K562 (cell line): Measurements from ENCODE around the gene LRRC1. TPM values are rescaled to one million over a fixed set of nuclear protein-coding genes. Genes with fewer than 3 reads are reported as not detected.

ENCODE experiments used
- ATAC-seq: fragments of 200-7000 bp; cut with Tn5 transposase; 3 replicates; pipeline ENCODE4 v1.9.1; 2020; ENCODE audit warnings: moderate library complexity
- BruUV-seq: library from RNA; stranded (reverse); fragments of 400-500 nt; replicated peaks from 2 replicates; lab custom pipeline; 2021; lab: Mats Ljungman, UMichigan
- CTCF ChIA-PET: fragments of 300-600 bp; formaldehyde crosslinking; extraction: SDS; loops from one replicate; lab custom pipeline; 2021; ENCODE audit warnings: low intra/inter-chr PET ratio; lab: Yijun Ruan, JAX
- POLR2A ChIA-PET: fragments of 300-600, 350-650 bp; sonication (Branson Sonifier 250); formaldehyde crosslinking; extraction: SDS; loops from one replicate; lab custom pipeline; 2021; ENCODE audit warnings: antibody characterized with exemption, inconsistent platforms; lab: Yijun Ruan, JAX
- DNase-seq, 4 experiments: peaks; one replicate each; pipeline versions ENCODE4 v3.0.0 to v3.0.0-alpha.2; 2011 to 2018; ENCODE audit warnings: low spot score in 3 of 4, mixed read lengths in 3 of 4; ENCODE audit errors: extremely low read depth in 1 of 4
- FAIRE-seq: peaks from 2 replicates; lab custom pipeline; 2011; peaks lifted over from hg19 to GRCh38; lab: Jason Lieb, UNC
- H2AFZ ChIP-seq: 2 replicates; pipeline ENCODE4 v1.6.0; 2011; ENCODE audit warnings: low read depth, low read length, control low read depth, inconsistent platforms
- H3K27ac ChIP-seq: fragments of 200-600 bp; 3 replicates; pipeline ENCODE4 v1.8.0; 2011; ENCODE audit warnings: low read depth, mild to moderate bottlenecking, control low read depth, inconsistent platforms, low read length, moderate library complexity, mixed read lengths; ENCODE audit errors: extremely low read depth
- H3K27me3 ChIP-seq, 2 experiments: fragments of 300-600 bp in 1 of 2; 2 replicates in 1 of 2; 3 replicates in 1 of 2; pipeline versions ENCODE4 v1.6.0 to v1.8.0; 2011; ENCODE audit warnings: inconsistent platforms in 2 of 2, low read length in 2 of 2, mild to moderate bottlenecking in 1 of 2, mixed read lengths in 1 of 2, moderate library complexity in 1 of 2; ENCODE audit not compliant: control insufficient read depth in 2 of 2, insufficient read depth in 2 of 2
- H3K36me3 ChIP-seq: fragments of 300-600 bp; 3 replicates; pipeline ENCODE4 v1.8.0; 2011; ENCODE audit warnings: mild to moderate bottlenecking, low read length, inconsistent platforms; ENCODE audit not compliant: control insufficient read depth, insufficient read depth
- H3K4me1 ChIP-seq, 2 experiments: fragments of 200-600 bp in 1 of 2; replicated peaks in 1 of 2; 2 replicates in 1 of 2; 3 replicates in 1 of 2; pipeline versions ENCODE4 v1.5.1 to v1.8.0; 2011; ENCODE audit warnings: inconsistent platforms in 2 of 2, low read length in 2 of 2, mild to moderate bottlenecking in 1 of 2, mixed read lengths in 1 of 2, moderate library complexity in 1 of 2; ENCODE audit not compliant: control insufficient read depth in 2 of 2, insufficient read depth in 2 of 2
- H3K4me2 ChIP-seq: 2 replicates; pipeline ENCODE4 v1.6.1; 2011; ENCODE audit warnings: low read length, control low read depth, inconsistent platforms, mixed read lengths; ENCODE audit not compliant: insufficient read depth
- H3K4me3 ChIP-seq: fragments of 200-600 bp; sonication (generic), shearing (Covaris generic); 2 replicates; pipeline ENCODE4 v1.5.1; 2016; ENCODE audit warnings: control low read depth, inconsistent platforms
- H3K79me2 ChIP-seq: fragments of 200-600 bp; 3 replicates; pipeline ENCODE4 v1.8.0; 2011; ENCODE audit warnings: low read length, inconsistent platforms; ENCODE audit not compliant: control insufficient read depth, insufficient read depth
- H3K9ac ChIP-seq, 2 experiments: 2 replicates each; pipeline versions ENCODE4 v1.6.0 to v1.6.1; 2011; ENCODE audit warnings: low read depth in 2 of 2, low read length in 2 of 2, control low read depth in 1 of 2, inconsistent platforms in 1 of 2, mild to moderate bottlenecking in 1 of 2, mixed read lengths in 1 of 2; ENCODE audit not compliant: insufficient read depth in 1 of 2
- H3K9me1 ChIP-seq: one replicate; pipeline ENCODE4 v1.6.0; 2011; ENCODE audit warnings: inconsistent platforms, mild to moderate bottlenecking, low read length, moderate library complexity; ENCODE audit not compliant: control insufficient read depth, insufficient read depth
- H3K9me3 ChIP-seq: replicated peaks from 2 replicates; pipeline ENCODE4 v1.5.1; 2011; ENCODE audit warnings: low read depth, low read length, inconsistent platforms; ENCODE audit not compliant: control insufficient read depth, insufficient read depth
- H4K20me1 ChIP-seq: replicated peaks from 2 replicates; pipeline ENCODE4 v1.6.1; 2011; ENCODE audit warnings: low read length, inconsistent platforms, mixed read lengths; ENCODE audit not compliant: control insufficient read depth, insufficient read depth
- CBFB ChIP-seq: sonication (generic); formaldehyde crosslinking; IDR thresholded peaks from 2 replicates; pipeline ENCODE4 v1.4.0; 2020; ENCODE audit warnings: mild to moderate bottlenecking, missing genetic modification reagents
- CBX3 ChIP-seq, 2 experiments: IDR thresholded peaks; 1 replicate in 1 of 2; 2 replicates in 1 of 2; pipeline ENCODE4 v1.6.1; 2012; ENCODE audit warnings: inconsistent platforms in 2 of 2, low read length in 2 of 2, borderline replicate concordance in 1 of 2, control low read depth in 1 of 2
- EP300 ChIP-seq: IDR thresholded peaks from 2 replicates; pipeline ENCODE4 v1.6.1; 2012; ENCODE audit warnings: low read length, improper control_type of control experiment
- GABPA ChIP-seq: fragments of 200-800 bp; sonication (Bioruptor generic); conservative IDR thresholded peaks from 2 replicates; pipeline ENCODE4 v1.6.1; 2016; ENCODE audit warnings: low read depth, missing genetic modification characterization, missing compliant biosample characterization
- ILF3 ChIP-seq: fragments of 450-650 bp; IDR thresholded peaks from 2 replicates; pipeline ENCODE4 v1.6.1; 2018; ENCODE audit warnings: antibody characterized with exemption, mild to moderate bottlenecking, moderate library complexity, borderline replicate concordance
- NEUROD1 ChIP-seq: fragments of 150-350 bp; IDR thresholded peaks from 2 replicates; pipeline ENCODE4 v1.6.1; 2014; ENCODE audit warnings: borderline replicate concordance, low read length, low read depth; ENCODE audit not compliant: partially characterized antibody
- NONO ChIP-seq, 2 experiments: fragments of 200-400 bp in 1 of 2; fragments of 450-650 bp in 1 of 2; formaldehyde crosslinking in 1 of 2; IDR thresholded peaks; 2 replicates each; pipeline ENCODE4 v1.6.1; 2017; ENCODE audit warnings: low read depth in 2 of 2, mild to moderate bottlenecking in 2 of 2, moderate library complexity in 2 of 2, low read length in 1 of 2
- NR3C1 ChIP-seq: sonication (generic); formaldehyde crosslinking; IDR thresholded peaks from 2 replicates; pipeline ENCODE4 v1.8.1; 2022; ENCODE audit warnings: missing genetic modification reagents
- NUFIP1 ChIP-seq: fragments of 450-650 bp; IDR thresholded peaks from 2 replicates; pipeline ENCODE4 v1.6.1; 2018; ENCODE audit not compliant: partially characterized antibody
- PRMT5 ChIP-seq: sonication (generic); formaldehyde crosslinking; IDR thresholded peaks from 2 replicates; pipeline ENCODE4 v1.5.0; 2020; ENCODE audit warnings: missing genetic modification reagents
- ZBTB7A ChIP-seq: IDR thresholded peaks from 2 replicates; pipeline ENCODE4 v1.6.1; 2011; ENCODE audit warnings: low read depth, mild to moderate bottlenecking, low read length, moderate library complexity, borderline replicate concordance; ENCODE audit not compliant: control insufficient read depth
- ZC3H8 ChIP-seq: fragments of 450-650 bp; IDR thresholded peaks from 2 replicates; pipeline ENCODE4 v1.6.1; 2017
- ZZZ3 ChIP-seq: fragments of 450-650 bp; IDR thresholded peaks from 2 replicates; pipeline ENCODE4 v1.6.1; 2016; ENCODE audit warnings: antibody characterized with exemption, mild to moderate bottlenecking, moderate library complexity
- WGBS: fragments of 100-300 bp; shearing (Covaris generic); methylation state at CpG from one replicate; pipeline ENCODE4 v1.1.6; 2016; ENCODE audit warnings: low coverage, mixed read lengths; ENCODE audit not compliant: insufficient coverage; ENCODE audit errors: missing lambda C conversion rate; 5-methylcytosine and 5-hydroxymethylcytosine counted together
- in situ Hi-C: fragments of 300-500 bp; cut with MboI; formaldehyde crosslinking; loops from 4 replicates; pipeline ENCODE4 v1.15.0; 2018; ENCODE audit warnings: inconsistent platforms, mixed read lengths
- intact Hi-C: fragments of 100-400 bp; cut with micrococcal nuclease; formaldehyde crosslinking; loops from 2 replicates; pipeline ENCODE4 v1.14.2; 2022
- polyA plus RNA-seq, 8 experiments: library from polyadenylated mRNA; depleted of rRNA in 4 of 8; stranded (reverse) in 5 of 8; unstranded in 3 of 8; fragments of >200 nt; fragmentation: Nextera tagmentation in 2 of 8; fragmentation: Illumina TruSeq in 1 of 8; extraction: Ambion mirVana in 2 of 8; extraction: Trizol in 1 of 8; gene quantifications; 2 replicates each; pipeline versions ENCODE4 v1.2.1 to v1.2.3, GENCODE V29; 2011 to 2014; ENCODE audit warnings: inconsistent platforms in 1 of 8, missing spikeins in 1 of 8
- total RNA-seq, 7 experiments: library from RNA; depleted of rRNA in 6 of 7; stranded (reverse); fragments of >200 nt in 6 of 7; fragmentation: Illumina TruSeq in 2 of 7; extraction: Trizol in 2 of 7; gene quantifications; 2 replicates each; pipeline versions ENCODE4 v1.2.1 to v1.2.3, GENCODE V29; 2011 to 2021; ENCODE audit warnings: low replicate concordance in 1 of 7
- TF ChIP-seq, protein P1 (sequence below): sonication (generic); formaldehyde crosslinking; IDR thresholded peaks from 2 replicates; pipeline ENCODE4 v1.9.0; 2022; ENCODE audit warnings: mild to moderate bottlenecking, missing genetic modification reagents
- TF ChIP-seq, protein P2 (sequence below): sonication (generic); formaldehyde crosslinking; IDR thresholded peaks from 2 replicates; pipeline ENCODE4 v1.8.1; 2023; ENCODE audit warnings: mild to moderate bottlenecking, missing genetic modification reagents
- TF ChIP-seq, protein P3 (sequence below): sonication (generic); formaldehyde crosslinking; IDR thresholded peaks from 2 replicates; pipeline ENCODE4 v1.9.0; 2022; ENCODE audit warnings: mild to moderate bottlenecking, missing genetic modification reagents

The LRRC1 gene
- total and polyA plus RNA-seq, 9 of the 15 experiments (the other 6 are each of a cell fraction or from before 2014, with no cell fraction given) = not detected

DNA sequence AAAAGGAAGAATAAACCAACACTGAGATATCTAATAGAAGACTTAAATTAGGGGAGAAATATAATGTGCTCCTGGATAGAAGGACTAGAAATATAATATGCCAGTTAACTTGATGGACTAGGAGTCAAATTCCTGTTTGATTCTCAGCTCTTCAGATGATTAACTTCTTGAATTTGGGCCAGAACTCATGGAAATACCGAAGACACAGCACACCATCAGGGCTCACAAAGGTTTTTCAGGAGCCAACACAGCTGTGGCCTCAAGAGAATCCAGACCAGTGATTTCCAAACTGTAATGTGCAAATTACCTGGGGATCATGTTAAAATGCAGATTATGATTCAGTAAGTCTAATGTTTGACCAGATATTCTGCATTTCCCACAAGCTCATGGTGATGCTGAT lies 33.8 kb upstream of the LRRC1 start:
- 0% methylated on average over 1 of the region's 1 CpG for WGBS
- H2AFZ ChIP-seq = no peak overlapping the region
- TF ChIP-seq NEUROD1 = no peak
- TF ChIP-seq, protein P1, sequence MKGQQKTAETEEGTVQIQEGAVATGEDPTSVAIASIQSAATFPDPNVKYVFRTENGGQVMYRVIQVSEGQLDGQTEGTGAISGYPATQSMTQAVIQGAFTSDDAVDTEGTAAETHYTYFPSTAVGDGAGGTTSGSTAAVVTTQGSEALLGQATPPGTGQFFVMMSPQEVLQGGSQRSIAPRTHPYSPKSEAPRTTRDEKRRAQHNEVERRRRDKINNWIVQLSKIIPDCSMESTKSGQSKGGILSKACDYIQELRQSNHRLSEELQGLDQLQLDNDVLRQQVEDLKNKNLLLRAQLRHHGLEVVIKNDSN (CRISPR knock-in tag) = no peak
- no peak for TF ChIP-seq PRMT5 (CRISPR knock-in tag)
- TF ChIP-seq, protein P2, sequence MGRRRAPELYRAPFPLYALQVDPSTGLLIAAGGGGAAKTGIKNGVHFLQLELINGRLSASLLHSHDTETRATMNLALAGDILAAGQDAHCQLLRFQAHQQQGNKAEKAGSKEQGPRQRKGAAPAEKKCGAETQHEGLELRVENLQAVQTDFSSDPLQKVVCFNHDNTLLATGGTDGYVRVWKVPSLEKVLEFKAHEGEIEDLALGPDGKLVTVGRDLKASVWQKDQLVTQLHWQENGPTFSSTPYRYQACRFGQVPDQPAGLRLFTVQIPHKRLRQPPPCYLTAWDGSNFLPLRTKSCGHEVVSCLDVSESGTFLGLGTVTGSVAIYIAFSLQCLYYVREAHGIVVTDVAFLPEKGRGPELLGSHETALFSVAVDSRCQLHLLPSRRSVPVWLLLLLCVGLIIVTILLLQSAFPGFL (CRISPR knock-in tag) = no peak
- TF ChIP-seq ZC3H8 = no peak
- TF ChIP-seq ILF3 = no peak
- TF ChIP-seq GABPA (tag) = no peak
- TF ChIP-seq, protein P3, sequence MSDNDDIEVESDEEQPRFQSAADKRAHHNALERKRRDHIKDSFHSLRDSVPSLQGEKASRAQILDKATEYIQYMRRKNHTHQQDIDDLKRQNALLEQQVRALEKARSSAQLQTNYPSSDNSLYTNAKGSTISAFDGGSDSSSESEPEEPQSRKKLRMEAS (CRISPR knock-in tag) = no peak
- TF ChIP-seq EP300 = no peak
- no peak for TF ChIP-seq ZZZ3
- TF ChIP-seq NR3C1 = no peak
- no peak for TF ChIP-seq ZBTB7A
- no peak for TF ChIP-seq CBFB (CRISPR knock-in tag)
- no peak for TF ChIP-seq NONO (IDR thresholded peaks at IDR 0.05; ENCODE audit: low read depth in 2 of 2, low read length in 1 of 2)
- no peak for TF ChIP-seq CBX3 (IDR thresholded peaks at IDR 0.05; ENCODE audit: borderline replicate concordance in 1 of 2, low read length in 2 of 2)
- no peak for TF ChIP-seq NUFIP1
- no peak overlapping the region for H3K4me2 ChIP-seq
- no peaks in the 10 kb centered on the region for H3K9me1 ChIP-seq
- FAIRE-seq (no peak), DNase-seq (no peak), ATAC-seq (no peak)
- H4K20me1 ChIP-seq = no peaks in the 10 kb centered on the region
- H3K9me3 ChIP-seq = no peaks in the 10 kb centered on the region
- no TSS peak for BruUV-seq
- ChIA-PET CTCF (no interaction called here), POLR2A (interaction anchor here (1.1 kb wide), 1 partner anchor 13 kb away, joined by 3 read pairs; no protein-coding TSS in a partner anchor)
- H3K79me2 ChIP-seq = no peaks in the 10 kb centered on the region
- no peak overlapping the region for H3K4me3 ChIP-seq
- in situ Hi-C loops = no loop called here
- H3K27me3 ChIP-seq = no peaks in the 10 kb centered on the region
- no peak overlapping the region for H3K27ac ChIP-seq
- H3K4me1 ChIP-seq = no peaks in the 10 kb centered on the region
- intact Hi-C loops = no loop called here
- H3K36me3 ChIP-seq = no peaks in the 10 kb centered on the region
- no peak overlapping the region for H3K9ac ChIP-seq
